Astrocyte of the spinal cord (primary cell): ENCODE data around the gene AQP1.

ENCODE experiments used
- DNase-seq: peaks from one replicate; pipeline ENCODE4 v3.0.0; 2011; ENCODE audit warnings: low read depth, low spot score
- H3K4me3 ChIP-seq: 2 replicates; pipeline ENCODE4 v1.5.1; 2011; ENCODE audit warnings: low read depth, mild to moderate bottlenecking, low read length, moderate library complexity
- CTCF ChIP-seq: IDR thresholded peaks from 2 replicates; pipeline ENCODE4 v1.5.1; 2012; ENCODE audit warnings: low read depth, mild to moderate bottlenecking, low read length, inconsistent platforms
- in situ Hi-C: cut with HindIII; loops from 2 replicates; pipeline ENCODE4 v1.10.0; 2017; ENCODE audit warnings: low sequenced_read_pairs

Gene AQP1

GRCh38 chr7:30909431-30909830 lies 2.2 kb upstream of the AQP1 start:
- DNase-seq = no peak
- TF ChIP-seq CTCF = no peak
- in situ Hi-C loops = no loop called here
- no peak overlapping the region for H3K4me3 ChIP-seq

- no peak for DNase-seq
- in situ Hi-C loops = no loop called here
- H3K4me3 ChIP-seq = no peak overlapping the region
- TF ChIP-seq CTCF = no peak
Observed at GRCh38 chr7:30910411-30911073, 1.1 kb upstream of the AQP1 start.

GRCh38 chr7:30911133-30911532 lies 520 bp upstream of the AQP1 start:
- no peak for DNase-seq
- no peak overlapping the region for H3K4me3 ChIP-seq
- in situ Hi-C loops = no loop called here
- no peak for TF ChIP-seq CTCF

GRCh38 chr7:30912021-30912730 lies 523 bp downstream of the AQP1 start:
- DNase-seq = no peak
- in situ Hi-C loops = no loop called here
- no peak overlapping the region for H3K4me3 ChIP-seq
- no peak for TF ChIP-seq CTCF

GRCh38 chr7:30912731-30912985 lies 1.0 kb downstream of the AQP1 start:
- no peak for TF ChIP-seq CTCF
- no peak for DNase-seq
- in situ Hi-C loops = no loop called here
- H3K4me3 ChIP-seq = no peak overlapping the region

GRCh38 chr7:30912986-30913811 lies 1.5 kb downstream of the AQP1 start:
- no peak for DNase-seq
- no peak overlapping the region for H3K4me3 ChIP-seq
- in situ Hi-C loops = no loop called here
- no peak for TF ChIP-seq CTCF
